Endothelial cell (in vitro differentiated cells): ENCODE measurements around the gene SLC30A4. TPM values are rescaled to one million over a fixed set of nuclear protein-coding genes. Genes with fewer than 3 reads are reported as not detected.

Experiments
- DNase-seq: peaks from one replicate; pipeline ENCODE4 v3.0.0; 2021; ENCODE audit warnings: low spot score
- H3K27ac Mint-ChIP-seq: one replicate; pipeline ENCODE4 v1.8.0; 2021; ENCODE audit warnings: mixed read lengths, inconsistent platforms; ENCODE audit not compliant: unreplicated experiment
- H3K27me3 Mint-ChIP-seq: one replicate; pipeline ENCODE4 v1.8.0; 2021; ENCODE audit warnings: mild to moderate bottlenecking, moderate library complexity, mixed read lengths, inconsistent platforms; ENCODE audit not compliant: unreplicated experiment
- H3K36me3 Mint-ChIP-seq: one replicate; pipeline ENCODE4 v1.8.0; 2021; ENCODE audit warnings: mild to moderate bottlenecking, low read depth, mixed read lengths, inconsistent platforms; ENCODE audit not compliant: unreplicated experiment
- H3K4me1 Mint-ChIP-seq: one replicate; pipeline ENCODE4 v1.8.0; 2021; ENCODE audit warnings: mild to moderate bottlenecking, mixed read lengths, inconsistent platforms; ENCODE audit not compliant: unreplicated experiment
- H3K4me3 Mint-ChIP-seq: one replicate; pipeline ENCODE4 v1.8.0; 2021; ENCODE audit warnings: mild to moderate bottlenecking, mixed read lengths, inconsistent platforms; ENCODE audit not compliant: unreplicated experiment
- H3K9me3 Mint-ChIP-seq: one replicate; pipeline ENCODE4 v1.8.0; 2021; ENCODE audit warnings: mixed read lengths, inconsistent platforms; ENCODE audit not compliant: unreplicated experiment
- total RNA-seq: library from RNA; stranded (reverse); fragmentation: NEBNext Ultra II Directional; extraction: Animal tissue kit (Norgen Biotek cat#: 25700); gene quantifications from one replicate; pipeline ENCODE4 v1.2.1, GENCODE V29; 2021; ENCODE audit not compliant: unreplicated experiment
- TF ChIP-seq, protein P1 (sequence below): fragments of 200-600 bp; sonication (generic); IDR thresholded peaks from one replicate; pipeline ENCODE4 v1.5.0; 2021; ENCODE audit warnings: antibody characterized with exemption; ENCODE audit not compliant: unreplicated experiment

SLC30A4 gene
- total RNA-seq, 1 donor from 2014 or later, result 0.64 TPM

DNA sequence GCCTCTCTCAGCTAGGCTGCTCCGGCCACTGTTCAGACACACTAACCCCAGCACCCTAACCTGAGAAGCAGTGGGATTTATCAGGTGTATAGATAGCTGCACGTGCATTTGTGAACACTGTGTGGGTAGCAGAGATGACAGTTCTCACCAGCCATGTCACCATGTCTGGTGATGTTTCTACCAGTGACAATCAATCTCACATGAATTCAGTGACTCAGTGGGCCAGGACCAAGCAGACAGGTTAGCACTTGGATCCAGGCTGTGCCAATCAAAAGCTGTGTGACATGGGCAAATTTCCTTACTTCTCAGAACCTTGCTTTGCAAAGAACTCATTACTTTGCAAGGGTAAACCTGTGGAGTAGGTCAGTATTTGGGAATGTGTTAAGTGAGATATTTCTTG, 78.9 kb downstream of the SLC30A4 start:
- Mint-ChIP-seq H3K9me3 (no peaks in the 10 kb centered on the region), H3K27ac (no peak overlapping the region), H3K36me3 (peaks cover 5% of the 10 kb centered on the region), H3K27me3 (no peaks in the 10 kb centered on the region), H3K4me3 (no peak overlapping the region), H3K4me1 (peaks cover 6% of the 10 kb centered on the region)
- DNase-seq, result no peak
- TF ChIP-seq, protein P1, sequence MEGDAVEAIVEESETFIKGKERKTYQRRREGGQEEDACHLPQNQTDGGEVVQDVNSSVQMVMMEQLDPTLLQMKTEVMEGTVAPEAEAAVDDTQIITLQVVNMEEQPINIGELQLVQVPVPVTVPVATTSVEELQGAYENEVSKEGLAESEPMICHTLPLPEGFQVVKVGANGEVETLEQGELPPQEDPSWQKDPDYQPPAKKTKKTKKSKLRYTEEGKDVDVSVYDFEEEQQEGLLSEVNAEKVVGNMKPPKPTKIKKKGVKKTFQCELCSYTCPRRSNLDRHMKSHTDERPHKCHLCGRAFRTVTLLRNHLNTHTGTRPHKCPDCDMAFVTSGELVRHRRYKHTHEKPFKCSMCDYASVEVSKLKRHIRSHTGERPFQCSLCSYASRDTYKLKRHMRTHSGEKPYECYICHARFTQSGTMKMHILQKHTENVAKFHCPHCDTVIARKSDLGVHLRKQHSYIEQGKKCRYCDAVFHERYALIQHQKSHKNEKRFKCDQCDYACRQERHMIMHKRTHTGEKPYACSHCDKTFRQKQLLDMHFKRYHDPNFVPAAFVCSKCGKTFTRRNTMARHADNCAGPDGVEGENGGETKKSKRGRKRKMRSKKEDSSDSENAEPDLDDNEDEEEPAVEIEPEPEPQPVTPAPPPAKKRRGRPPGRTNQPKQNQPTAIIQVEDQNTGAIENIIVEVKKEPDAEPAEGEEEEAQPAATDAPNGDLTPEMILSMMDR, result no peak

DNA sequence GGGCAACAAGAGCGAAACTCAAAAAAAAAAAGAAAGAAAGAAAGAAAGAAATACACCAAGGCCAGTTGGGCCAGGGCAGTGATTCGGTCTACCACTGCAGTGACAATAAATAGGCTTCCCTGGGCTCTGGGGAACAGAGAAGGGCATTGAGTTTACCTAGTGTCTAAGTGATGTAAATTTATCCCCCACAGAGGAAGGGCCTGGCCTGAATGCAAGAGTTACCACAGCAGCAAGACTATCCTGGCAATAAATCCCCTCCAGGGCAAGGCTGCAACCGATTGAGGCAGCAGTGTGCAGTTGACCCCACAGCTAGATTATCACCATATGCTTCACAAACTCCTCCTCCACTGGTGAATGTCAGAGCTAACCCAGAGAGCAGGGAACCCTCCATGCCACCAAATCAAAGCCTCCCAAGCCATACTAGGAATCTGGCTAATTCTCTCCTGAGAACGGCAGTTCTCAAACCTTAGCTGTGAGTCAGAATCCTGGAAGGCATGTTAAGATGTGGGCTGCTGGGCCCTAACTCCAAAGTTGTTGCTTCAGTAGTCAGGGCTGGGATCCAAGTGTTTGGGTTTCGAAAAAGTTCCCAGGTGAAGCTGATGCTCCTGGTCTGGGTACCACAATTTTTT, 79.9 kb downstream of the SLC30A4 start:
- Mint-ChIP-seq H3K9me3 (no peaks in the 10 kb centered on the region), H3K27ac (no peak overlapping the region), H3K36me3 (peaks cover 5% of the 10 kb centered on the region), H3K4me3 (no peak overlapping the region), H3K4me1 (peaks cover 6% of the 10 kb centered on the region), H3K27me3 (no peaks in the 10 kb centered on the region)
- TF ChIP-seq, protein P1, result no peak
- no peak for DNase-seq

DNA sequence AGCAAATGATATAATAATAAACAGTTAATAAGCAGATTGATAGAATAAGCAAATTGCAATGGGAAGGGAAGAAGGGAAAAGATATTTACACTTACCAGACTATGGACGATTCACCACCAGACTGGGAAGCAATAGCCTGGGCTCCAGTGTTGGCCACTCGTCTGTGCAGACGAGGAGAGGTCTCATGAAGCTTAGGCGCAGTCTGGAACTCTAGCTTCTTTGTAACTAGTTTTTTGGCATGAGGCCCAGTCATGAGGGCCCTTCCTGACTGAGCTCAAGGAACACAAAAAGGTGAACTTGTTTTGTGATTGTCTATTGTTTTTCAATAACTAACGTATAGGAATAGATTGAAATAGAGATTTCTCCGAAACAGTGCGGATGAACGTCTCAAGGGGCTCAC, 80.9 kb downstream of the SLC30A4 start:
- DNase-seq, result no peak
- H3K27me3 Mint-ChIP-seq, result no peaks in the 10 kb centered on the region
- H3K4me1 Mint-ChIP-seq, result peaks cover 4% of the 10 kb centered on the region
- no peaks in the 10 kb centered on the region for H3K9me3 Mint-ChIP-seq
- peaks cover 5% of the 10 kb centered on the region for H3K36me3 Mint-ChIP-seq
- H3K4me3 Mint-ChIP-seq, result no peak overlapping the region
- H3K27ac Mint-ChIP-seq, result no peak overlapping the region
- TF ChIP-seq, protein P1, result no peak

DNA sequence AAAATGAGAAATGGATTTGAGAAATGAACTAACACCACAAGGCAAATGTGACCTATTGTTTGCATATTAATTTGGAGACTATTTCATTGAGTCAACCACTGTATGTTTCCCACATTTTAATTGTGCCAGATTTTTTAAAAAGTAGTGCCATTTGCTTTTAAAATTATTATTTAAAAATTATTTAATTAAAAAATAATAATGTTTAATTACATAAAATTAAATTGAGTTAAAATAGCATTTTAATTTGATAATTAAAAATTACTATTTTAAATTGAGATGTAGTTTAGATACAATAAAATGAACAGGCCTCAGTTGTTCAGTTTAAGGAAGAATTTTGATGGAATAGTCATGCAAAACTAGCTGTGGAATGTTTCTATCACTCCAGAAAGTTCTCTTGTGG, 81.5 kb downstream of the SLC30A4 start:
- H3K27ac Mint-ChIP-seq, result no peak overlapping the region
- no peaks in the 10 kb centered on the region for H3K27me3 Mint-ChIP-seq
- no peaks in the 10 kb centered on the region for H3K4me1 Mint-ChIP-seq
- H3K36me3 Mint-ChIP-seq, result peaks cover 5% of the 10 kb centered on the region
- no peak for DNase-seq
- H3K4me3 Mint-ChIP-seq, result no peak overlapping the region
- H3K9me3 Mint-ChIP-seq, result no peaks in the 10 kb centered on the region
- TF ChIP-seq, protein P1, result no peak

DNA sequence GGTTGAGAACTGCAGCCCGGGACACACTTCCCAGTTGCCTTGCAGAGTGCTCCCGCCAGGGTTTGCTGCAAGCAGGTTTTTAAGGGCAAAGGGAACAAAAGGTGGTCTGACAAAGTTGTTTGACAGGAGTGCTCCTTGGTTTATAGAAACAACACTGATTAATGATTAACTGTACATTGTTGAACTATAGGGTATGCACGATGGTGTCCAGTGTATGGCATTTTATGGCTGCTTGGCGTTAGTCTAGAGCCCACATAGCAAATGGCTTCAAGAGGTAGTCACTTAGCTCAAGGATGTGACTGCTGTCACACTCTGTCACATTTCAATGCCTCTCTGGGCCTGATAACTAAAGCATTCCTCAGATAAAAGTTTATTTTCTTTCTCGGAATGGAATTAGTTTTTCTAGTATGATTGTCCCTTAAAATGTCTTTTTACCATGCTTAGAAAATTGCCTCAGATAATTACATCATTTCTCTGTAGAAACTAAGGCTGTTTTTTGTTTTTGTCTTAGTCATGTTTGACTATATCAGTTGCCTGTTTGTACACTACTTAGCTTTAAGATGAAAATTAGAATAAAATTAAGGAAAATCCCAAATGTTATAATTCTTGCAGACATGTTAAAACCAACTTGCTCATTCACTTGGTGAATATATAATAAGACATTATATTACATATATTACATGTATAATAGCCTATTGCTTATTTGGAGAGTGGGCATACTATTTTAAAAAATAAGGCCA, 82.9 kb downstream of the SLC30A4 start:
- Mint-ChIP-seq H3K9me3 (no peaks in the 10 kb centered on the region), H3K27ac (no peak overlapping the region), H3K4me3 (no peak overlapping the region), H3K36me3 (peaks cover 2% of the 10 kb centered on the region), H3K4me1 (no peaks in the 10 kb centered on the region), H3K27me3 (no peaks in the 10 kb centered on the region)
- DNase-seq, result no peak
- TF ChIP-seq, protein P1, result no peak
